ENCODE measurements around the gene LMX1B. TPM values are rescaled to one million over a fixed set of nuclear protein-coding genes. Genes with fewer than 3 reads are reported as not detected.

LMX1B gene
- polyA plus RNA-seq, 1 donor from 2014 or later, result not detected

DNA sequence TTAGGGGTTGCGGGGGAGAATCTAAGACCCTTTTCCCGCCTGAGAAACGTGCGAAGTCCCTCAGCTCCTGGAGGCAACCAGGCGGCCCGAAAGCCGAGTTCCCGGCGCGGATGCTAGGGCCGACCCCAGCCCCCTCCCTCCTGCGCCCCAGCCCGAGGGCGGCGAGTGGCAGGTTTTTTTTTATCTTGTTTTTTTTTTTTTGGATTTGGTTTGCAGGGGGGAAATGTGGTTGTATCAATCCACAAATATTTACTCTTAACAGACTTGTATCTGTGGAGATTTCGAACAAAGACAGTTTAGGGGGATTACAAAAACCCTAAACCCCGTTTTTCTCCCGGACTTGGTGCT is 10.7 kb downstream of the LMX1B start:
- H3K9me3 ChIP-seq (ENCODE audit: low read length), result no peaks in the 10 kb centered on the region
- no peaks in the 10 kb centered on the region for H3K79me2 ChIP-seq (replicated peaks; ENCODE audit: insufficient read depth, low read length)
- no peak overlapping the region for H3K4me3 ChIP-seq (ENCODE audit: low read length)
- peaks cover 100% of the 10 kb centered on the region for H3K27me3 ChIP-seq (ENCODE audit: insufficient read depth, low read depth, low read length)
- H3F3A ChIP-seq (ENCODE audit: insufficient read depth, low read length, poor library complexity, severe bottlenecking), result no peaks in the 10 kb centered on the region
- no peaks in the 10 kb centered on the region for H3K36me3 ChIP-seq (ENCODE audit: insufficient read depth, low read length)
- H3K27ac ChIP-seq (ENCODE audit: low read length), result no peak overlapping the region
- no peak overlapping the region for H2AFZ ChIP-seq (ENCODE audit: low read depth, low read length)
- H3K9ac ChIP-seq (ENCODE audit: low read length), result no peak overlapping the region
- H3K4me2 ChIP-seq (ENCODE audit: low read length), result no peak overlapping the region
- no peak for TF ChIP-seq POLR2AphosphoS5 (IDR thresholded peaks at IDR 0.05)
- TF ChIP-seq SMC3 (conservative IDR thresholded peaks at IDR 0.05; ENCODE audit: poor library complexity), result no peak
- no peak for TF ChIP-seq EP300 (conservative IDR thresholded peaks at IDR 0.05; ENCODE audit: poor library complexity, severe bottlenecking)
- no peak for TF ChIP-seq TAF1 (IDR thresholded peaks at IDR 0.05; ENCODE audit: low read depth)
- TF ChIP-seq CTCF (IDR thresholded peaks at IDR 0.05; ENCODE audit: poor library complexity, severe bottlenecking), result no peak
- no peak for TF ChIP-seq EZH2 (IDR thresholded peaks at IDR 0.05; ENCODE audit: borderline replicate concordance, insufficient read depth, low read length, poor library complexity, severe bottlenecking)
- no peak for TF ChIP-seq REST (IDR thresholded peaks at IDR 0.05; ENCODE audit: borderline replicate concordance)
- no peak for TF ChIP-seq MXI1 (conservative IDR thresholded peaks at IDR 0.05; ENCODE audit: poor library complexity, severe bottlenecking)
- no peak for TF ChIP-seq RAD21 (conservative IDR thresholded peaks at IDR 0.05)
- H3K9me2 ChIP-seq (ENCODE audit: insufficient read depth, low read length), result no peaks in the 10 kb centered on the region
- no peaks in the 10 kb centered on the region for H4K20me1 ChIP-seq (ENCODE audit: insufficient read depth)

DNA sequence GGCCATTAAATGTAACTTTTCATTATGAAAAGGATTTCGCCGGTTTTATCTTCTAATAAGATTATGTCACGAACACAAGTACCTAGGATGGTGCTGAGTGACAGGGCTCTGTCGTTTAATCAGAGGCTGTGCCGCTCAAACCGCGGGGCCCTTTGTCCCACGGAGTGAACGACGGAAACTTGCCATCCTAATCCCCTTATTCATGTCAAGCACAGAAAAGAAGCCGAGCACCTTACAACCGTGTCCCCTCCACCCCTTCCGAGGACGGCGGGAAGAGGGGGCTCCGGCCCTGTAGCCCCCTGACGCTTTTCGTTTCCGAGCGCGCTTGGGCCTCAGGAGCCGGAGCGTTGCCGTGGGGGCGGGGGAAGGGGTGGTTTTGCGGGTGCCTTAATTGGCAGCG is 11.2 kb downstream of the LMX1B start:
- H3K4me3 ChIP-seq (ENCODE audit: low read length), result no peak overlapping the region

More for the DNA sequence above, 11.2 kb downstream of the LMX1B start:
- Histone ChIP-seq H2AFZ (ENCODE audit: low read depth, low read length) (no peak overlapping the region), H3K79me2 (replicated peaks; ENCODE audit: insufficient read depth, low read length) (no peaks in the 10 kb centered on the region), H3F3A (ENCODE audit: insufficient read depth, low read length, poor library complexity, severe bottlenecking) (no peaks in the 10 kb centered on the region), H3K9me2 (ENCODE audit: insufficient read depth, low read length) (no peaks in the 10 kb centered on the region), H3K9me3 (ENCODE audit: low read length) (no peaks in the 10 kb centered on the region), H3K4me2 (ENCODE audit: low read length) (no peak overlapping the region), H3K27ac (ENCODE audit: low read length) (no peak overlapping the region), H3K9ac (ENCODE audit: low read length) (no peak overlapping the region), H3K36me3 (ENCODE audit: insufficient read depth, low read length) (no peaks in the 10 kb centered on the region), H4K20me1 (ENCODE audit: insufficient read depth) (no peaks in the 10 kb centered on the region), H3K27me3 (ENCODE audit: insufficient read depth, low read depth, low read length) (peaks cover 98% of the 10 kb centered on the region)
- TF ChIP-seq EZH2 (IDR thresholded peaks at IDR 0.05; ENCODE audit: borderline replicate concordance, insufficient read depth, low read length, poor library complexity, severe bottlenecking), result no peak
- TF ChIP-seq CTCF (IDR thresholded peaks at IDR 0.05; ENCODE audit: poor library complexity, severe bottlenecking), result no peak
- no peak for TF ChIP-seq TAF1 (IDR thresholded peaks at IDR 0.05; ENCODE audit: low read depth)
- no peak for TF ChIP-seq RAD21 (conservative IDR thresholded peaks at IDR 0.05)
- no peak for TF ChIP-seq POLR2AphosphoS5 (IDR thresholded peaks at IDR 0.05)
- no peak for TF ChIP-seq MXI1 (conservative IDR thresholded peaks at IDR 0.05; ENCODE audit: poor library complexity, severe bottlenecking)
- no peak for TF ChIP-seq REST (IDR thresholded peaks at IDR 0.05; ENCODE audit: borderline replicate concordance)
- no peak for TF ChIP-seq EP300 (conservative IDR thresholded peaks at IDR 0.05; ENCODE audit: poor library complexity, severe bottlenecking)
- TF ChIP-seq SMC3 (conservative IDR thresholded peaks at IDR 0.05; ENCODE audit: poor library complexity), result no peak

Measured in neural cell (in vitro differentiated cells).